Mesenteric fat pad (tissue), 1 donor: ENCODE results near the gene CD109. TPM values are rescaled to one million over a fixed set of nuclear protein-coding genes. Genes with fewer than 3 reads are reported as not detected.
"Not testable (repeated sequence)": the region's sequence is repeated elsewhere in the genome, so short reads cannot be mapped to it uniquely, and the experiment has no call there.

Experiments used
- DNase-seq: peaks from one replicate; pipeline ENCODE4 v3.0.0-alpha.2; 2020; ENCODE audit warnings: low spot score
- long read RNA-seq: library from polyadenylated mRNA; unstranded; transcript quantifications from one replicate; pipeline ENCODE4 v2.0.0, GENCODE V29; 2020
- total RNA-seq: library from RNA; stranded (reverse); fragmentation: NEBNext Ultra II Directional; extraction: Animal tissue kit (Norgen Biotek cat#: 25700); gene quantifications from one replicate; pipeline ENCODE4 v1.2.1, GENCODE V29; 2021
- donor health status: DM: yes; HTN: yes; CAD: no.

The CD109 gene
- total RNA-seq = 10.8 TPM
- long read RNA-seq, partial matches to known transcripts = 1 of 4 reads
- long read RNA-seq, other reads (novel, unspliced or antisense) = 3 of 4 reads

GRCh38 chr6:73695619-73696421 is at the start of gene CD109:
TSS of gene CD109 (plus strand) at chr6:73696203. CDS start at chr6:73696216, 13 bp downstream.
- no peak for DNase-seq

- no peak for DNase-seq
Observed at GRCh38 chr6:73648166-73648565, 47.8 kb upstream of the CD109 start.

- DNase-seq = no peak
Observed at GRCh38 chr6:73649783-73650182, 46.2 kb upstream of the CD109 start.

- DNase-seq = no peak
Observed at GRCh38 chr6:73652637-73653570, 43.1 kb upstream of the CD109 start.

GRCh38 chr6:73653571-73654424 is 42.2 kb upstream of the CD109 start, which contains the start of gene SLC17A5:
TSS of gene SLC17A5 (minus strand) at chr6:73653992. CDS start at chr6:73653886, 106 bp downstream.
- DNase-seq = peak; percentile 97

GRCh38 chr6:73655341-73655917 is 40.6 kb upstream of the CD109 start:
- DNase-seq = no peak

- no peak for DNase-seq
Observed at GRCh38 chr6:73656531-73657145, 39.4 kb upstream of the CD109 start.

- DNase-seq = no peak
Observed at GRCh38 chr6:73657201-73657600, 38.8 kb upstream of the CD109 start.

- no peak for DNase-seq
Observed at GRCh38 chr6:73664701-73665100, 31.3 kb upstream of the CD109 start.

GRCh38 chr6:73665686-73666319 is 30.2 kb upstream of the CD109 start:
- DNase-seq = no peak

- DNase-seq = no peak
Observed at GRCh38 chr6:73666393-73666792, 29.6 kb upstream of the CD109 start.

- DNase-seq = no peak
Observed at GRCh38 chr6:73667798-73668197, 28.2 kb upstream of the CD109 start.

- no peak for DNase-seq
Observed at GRCh38 chr6:73669005-73669404, 27.0 kb upstream of the CD109 start.

GRCh38 chr6:73671911-73672685 is 23.9 kb upstream of the CD109 start:
- no peak for DNase-seq

GRCh38 chr6:73675466-73676098 is 20.4 kb upstream of the CD109 start:
- DNase-seq = no peak

GRCh38 chr6:73679009-73679408 is 17.0 kb upstream of the CD109 start:
- DNase-seq = no peak

- not testable (repeated sequence) for DNase-seq
Observed at GRCh38 chr6:73679846-73680245, 16.2 kb upstream of the CD109 start.

GRCh38 chr6:73680289-73680918 is 15.6 kb upstream of the CD109 start:
- no peak for DNase-seq
